GM23338 (cell line): ENCODE data around the gene NAPG.
A peak's percentile ranks its signal among the peaks of the same experiment; 100 is the strongest.

Experiments used
- CREB1 ChIP-seq: fragments of 250-450 bp; sonication (Bioruptor Pico); IDR thresholded peaks from 2 replicates; pipeline ENCODE4 v1.5.0; 2020; ENCODE audit warnings: low read depth, mild to moderate bottlenecking, moderate library complexity
- CTCF ChIP-seq, 2 experiments: fragments of 200-600 bp in 1 of 2; sonication (generic) in 1 of 2; conservative IDR thresholded peaks; 2 replicates each; pipeline versions ENCODE4 v1.5.1 to v1.6.1; 2016 to 2017; ENCODE audit warnings: antibody characterized with exemption in 2 of 2, low read depth in 2 of 2, mild to moderate bottlenecking in 2 of 2, moderate library complexity in 1 of 2
- ETS1 ChIP-seq: IDR thresholded peaks from 2 replicates; pipeline ENCODE4 v1.6.1; 2016; ENCODE audit warnings: antibody characterized with exemption
- EZH2 ChIP-seq: fragments of 200-600 bp; sonication (generic); IDR thresholded peaks from one replicate; pipeline ENCODE4 v1.8.0; 2017; ENCODE audit warnings: antibody characterized with exemption, mild to moderate bottlenecking, low read depth; ENCODE audit not compliant: unreplicated experiment
- EZH2phosphoT487 ChIP-seq: fragments of 200-600 bp; sonication (generic); IDR thresholded peaks from one replicate; pipeline ENCODE4 v1.8.1; 2018; ENCODE audit warnings: antibody characterized with exemption; ENCODE audit not compliant: unreplicated experiment
- NANOG ChIP-seq: IDR thresholded peaks from 2 replicates; pipeline ENCODE4 v1.6.1; 2016; ENCODE audit warnings: antibody characterized with exemption, borderline replicate concordance
- POLR2AphosphoS5 ChIP-seq: IDR thresholded peaks from 2 replicates; pipeline ENCODE4 v1.6.1; 2016; ENCODE audit warnings: antibody characterized with exemption, low read depth
- ZNF114 ChIP-seq: fragments of 250-450 bp; sonication (Bioruptor Pico); IDR thresholded peaks from 2 replicates; pipeline ENCODE4 v1.5.0; 2020; ENCODE audit warnings: mild to moderate bottlenecking, moderate library complexity
- ZNF331 ChIP-seq: fragments of 250-450 bp; sonication (Bioruptor Pico); IDR thresholded peaks from 2 replicates; pipeline ENCODE4 v1.5.0; 2020; ENCODE audit warnings: low read depth, mild to moderate bottlenecking, moderate library complexity
- TF ChIP-seq, protein P1 (sequence below): IDR thresholded peaks from one replicate; pipeline ENCODE4 v1.6.1; 2018; ENCODE audit warnings: antibody characterized with exemption; ENCODE audit not compliant: unreplicated experiment

DNA sequence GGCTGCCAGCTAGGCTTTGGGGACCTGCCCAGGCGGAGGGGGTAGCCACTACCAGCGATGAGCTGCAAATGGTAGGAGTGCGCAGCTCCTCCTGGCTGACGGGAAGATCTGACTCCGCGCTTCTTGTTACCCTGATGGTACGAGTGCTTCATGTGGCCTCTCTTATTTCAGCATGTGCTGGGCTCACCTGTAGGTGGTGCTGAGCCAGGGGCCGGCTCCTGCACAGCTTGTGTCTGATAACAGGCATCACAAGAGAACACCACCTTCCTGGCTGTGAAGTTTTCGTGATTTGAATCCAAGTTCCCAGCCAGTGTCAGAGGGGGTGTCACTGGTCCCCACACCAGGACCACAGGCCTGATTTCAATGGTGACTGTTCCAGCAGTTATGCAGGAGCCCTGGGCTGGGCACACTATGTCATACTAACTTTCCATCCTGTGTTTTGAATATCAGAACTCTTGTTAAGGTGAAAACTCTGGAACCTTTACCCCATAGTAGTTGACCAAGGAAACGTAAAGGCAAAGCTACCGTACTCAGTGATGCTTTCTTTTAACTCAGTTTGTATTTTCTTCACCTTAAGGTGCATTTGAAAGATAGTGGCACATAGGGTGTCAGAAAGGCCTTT lies 43.4 kb upstream of the NAPG start:
- no peak for TF ChIP-seq POLR2AphosphoS5
- peak; percentile 14 to 31; a peak in 1 of 4 replicates for TF ChIP-seq CTCF (conservative IDR thresholded peaks at IDR 0.05; ENCODE audit: low read depth in 2 of 2)
- no peak for TF ChIP-seq EZH2
- no peak for TF ChIP-seq NANOG
- no peak for TF ChIP-seq CREB1 (CRISPR knock-in tag)
- no peak for TF ChIP-seq EZH2phosphoT487
- TF ChIP-seq, protein P1, sequence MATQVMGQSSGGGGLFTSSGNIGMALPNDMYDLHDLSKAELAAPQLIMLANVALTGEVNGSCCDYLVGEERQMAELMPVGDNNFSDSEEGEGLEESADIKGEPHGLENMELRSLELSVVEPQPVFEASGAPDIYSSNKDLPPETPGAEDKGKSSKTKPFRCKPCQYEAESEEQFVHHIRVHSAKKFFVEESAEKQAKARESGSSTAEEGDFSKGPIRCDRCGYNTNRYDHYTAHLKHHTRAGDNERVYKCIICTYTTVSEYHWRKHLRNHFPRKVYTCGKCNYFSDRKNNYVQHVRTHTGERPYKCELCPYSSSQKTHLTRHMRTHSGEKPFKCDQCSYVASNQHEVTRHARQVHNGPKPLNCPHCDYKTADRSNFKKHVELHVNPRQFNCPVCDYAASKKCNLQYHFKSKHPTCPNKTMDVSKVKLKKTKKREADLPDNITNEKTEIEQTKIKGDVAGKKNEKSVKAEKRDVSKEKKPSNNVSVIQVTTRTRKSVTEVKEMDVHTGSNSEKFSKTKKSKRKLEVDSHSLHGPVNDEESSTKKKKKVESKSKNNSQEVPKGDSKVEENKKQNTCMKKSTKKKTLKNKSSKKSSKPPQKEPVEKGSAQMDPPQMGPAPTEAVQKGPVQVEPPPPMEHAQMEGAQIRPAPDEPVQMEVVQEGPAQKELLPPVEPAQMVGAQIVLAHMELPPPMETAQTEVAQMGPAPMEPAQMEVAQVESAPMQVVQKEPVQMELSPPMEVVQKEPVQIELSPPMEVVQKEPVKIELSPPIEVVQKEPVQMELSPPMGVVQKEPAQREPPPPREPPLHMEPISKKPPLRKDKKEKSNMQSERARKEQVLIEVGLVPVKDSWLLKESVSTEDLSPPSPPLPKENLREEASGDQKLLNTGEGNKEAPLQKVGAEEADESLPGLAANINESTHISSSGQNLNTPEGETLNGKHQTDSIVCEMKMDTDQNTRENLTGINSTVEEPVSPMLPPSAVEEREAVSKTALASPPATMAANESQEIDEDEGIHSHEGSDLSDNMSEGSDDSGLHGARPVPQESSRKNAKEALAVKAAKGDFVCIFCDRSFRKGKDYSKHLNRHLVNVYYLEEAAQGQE = no peak
- TF ChIP-seq ZNF331 (CRISPR knock-in tag) = no peak
- TF ChIP-seq ZNF114 (CRISPR knock-in tag) = no peak
- TF ChIP-seq ETS1 = no peak
